DMS53 treated with DMSO at 0.1 percent for 48 hours (cell line): ENCODE measurements around the gene RASSF8.

Experiments used
- DNase-seq: peaks from one replicate; lab custom pipeline; 2025; ENCODE audit not compliant: unreplicated experiment; lab: John Stamatoyannopoulos, UW

RASSF8 gene

DNA sequence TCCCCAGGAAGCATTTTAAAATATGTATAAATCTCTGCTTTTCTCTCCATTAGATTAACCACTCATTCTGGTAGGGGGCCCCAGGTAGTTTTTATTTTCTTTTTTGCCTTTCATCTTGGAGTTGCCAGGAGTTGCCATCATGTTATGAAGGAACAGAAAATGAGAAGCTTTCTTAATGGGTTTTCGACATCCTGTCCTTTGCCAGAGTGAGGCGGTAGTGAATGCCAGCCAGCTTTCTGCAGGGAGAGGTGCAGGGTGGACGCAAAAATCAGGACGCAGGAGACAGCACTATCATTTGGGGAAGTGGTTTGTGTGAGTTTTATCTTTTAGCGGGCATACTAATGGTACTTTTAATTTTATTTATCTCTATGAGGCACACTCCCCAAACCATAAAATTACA, 1.7 kb downstream of the RASSF8 start:
- DNase-seq = no peak

DNA sequence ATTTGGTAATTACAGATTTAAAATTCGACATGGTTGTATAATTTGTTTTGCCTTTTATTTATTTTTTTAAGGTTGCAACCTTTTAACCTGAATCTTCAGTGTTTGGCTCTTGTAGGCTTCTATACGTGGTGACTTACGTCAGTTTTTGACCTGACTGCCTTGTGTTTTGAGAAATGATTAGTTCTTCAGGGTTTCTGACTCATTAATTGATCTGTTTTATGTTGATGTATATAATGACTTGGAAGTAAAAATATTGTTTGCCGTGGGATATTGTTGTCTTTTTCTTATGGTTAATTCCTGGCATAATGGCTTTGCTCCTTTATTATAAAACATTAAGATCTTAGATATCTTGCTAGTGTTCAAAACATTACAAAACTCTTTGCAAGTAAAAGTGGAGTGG, 2.5 kb downstream of the RASSF8 start:
- no peak for DNase-seq

DNA sequence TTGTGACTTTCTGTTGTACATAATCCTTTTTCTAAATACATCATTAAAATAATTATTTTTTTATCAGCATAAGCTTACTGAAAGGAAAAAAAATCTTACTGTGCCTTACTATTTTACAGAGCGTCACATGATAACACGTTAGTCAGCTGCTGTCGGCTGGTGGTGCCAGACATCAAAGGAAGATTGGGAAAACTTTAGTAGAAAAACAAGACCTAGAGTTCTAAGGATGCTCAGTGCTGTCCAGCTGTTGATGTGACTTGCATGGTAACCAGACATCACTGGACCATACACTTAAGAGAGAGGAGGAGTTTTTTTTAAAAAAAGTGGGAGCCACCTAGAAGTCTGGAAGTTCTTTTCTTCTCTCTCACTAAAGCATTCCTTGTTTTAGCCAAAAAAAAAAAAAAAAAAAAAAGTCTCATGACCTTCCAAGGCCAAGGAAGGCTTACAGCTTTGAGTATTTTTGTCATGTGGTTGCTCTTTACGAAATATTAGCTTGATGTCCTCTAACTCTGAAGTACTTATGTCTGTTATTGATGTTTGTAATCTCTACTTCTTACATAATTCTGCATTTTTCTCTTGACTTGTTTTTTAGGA, 4.5 kb downstream of the RASSF8 start:
- DNase-seq = no peak

DNA sequence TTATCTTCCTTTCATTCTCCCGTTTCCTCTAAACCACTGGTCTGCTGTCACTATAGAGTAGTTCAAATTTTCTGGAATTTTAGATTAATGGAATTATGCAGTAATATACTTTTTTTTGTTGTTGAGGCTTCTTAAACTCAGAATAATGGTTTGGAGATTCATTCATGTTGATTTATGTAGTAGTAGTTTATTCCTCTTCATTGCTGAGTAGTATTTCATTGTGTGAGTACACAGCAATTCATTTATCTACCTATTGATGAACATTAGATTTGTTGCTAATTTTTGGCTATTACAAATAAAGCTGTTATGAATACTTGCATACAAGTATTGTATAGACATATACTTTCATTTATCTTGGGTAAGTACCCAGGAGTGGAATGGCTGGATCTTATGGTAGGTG, 7.2 kb downstream of the RASSF8 start:
- DNase-seq = no peak

DNA sequence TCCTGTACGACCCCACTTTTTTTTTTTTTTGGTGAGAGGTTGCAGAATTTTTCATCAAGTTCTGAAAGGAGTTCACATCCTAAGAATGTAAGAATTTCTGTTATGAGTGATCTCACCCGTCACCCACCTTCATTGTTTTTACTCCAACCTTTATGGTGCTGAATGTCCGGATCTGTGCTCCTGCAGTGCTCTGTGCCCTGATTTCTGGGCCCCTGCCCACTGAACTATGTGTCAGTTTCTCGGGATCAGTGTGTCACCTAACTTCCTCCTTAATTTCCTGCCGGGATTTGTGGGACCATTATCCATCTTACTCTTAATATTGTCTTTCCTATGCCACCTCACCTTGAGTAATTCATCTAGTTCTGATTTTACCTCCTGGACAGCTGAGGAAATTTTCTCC, 11.6 kb downstream of the RASSF8 start:
- no peak for DNase-seq

DNA sequence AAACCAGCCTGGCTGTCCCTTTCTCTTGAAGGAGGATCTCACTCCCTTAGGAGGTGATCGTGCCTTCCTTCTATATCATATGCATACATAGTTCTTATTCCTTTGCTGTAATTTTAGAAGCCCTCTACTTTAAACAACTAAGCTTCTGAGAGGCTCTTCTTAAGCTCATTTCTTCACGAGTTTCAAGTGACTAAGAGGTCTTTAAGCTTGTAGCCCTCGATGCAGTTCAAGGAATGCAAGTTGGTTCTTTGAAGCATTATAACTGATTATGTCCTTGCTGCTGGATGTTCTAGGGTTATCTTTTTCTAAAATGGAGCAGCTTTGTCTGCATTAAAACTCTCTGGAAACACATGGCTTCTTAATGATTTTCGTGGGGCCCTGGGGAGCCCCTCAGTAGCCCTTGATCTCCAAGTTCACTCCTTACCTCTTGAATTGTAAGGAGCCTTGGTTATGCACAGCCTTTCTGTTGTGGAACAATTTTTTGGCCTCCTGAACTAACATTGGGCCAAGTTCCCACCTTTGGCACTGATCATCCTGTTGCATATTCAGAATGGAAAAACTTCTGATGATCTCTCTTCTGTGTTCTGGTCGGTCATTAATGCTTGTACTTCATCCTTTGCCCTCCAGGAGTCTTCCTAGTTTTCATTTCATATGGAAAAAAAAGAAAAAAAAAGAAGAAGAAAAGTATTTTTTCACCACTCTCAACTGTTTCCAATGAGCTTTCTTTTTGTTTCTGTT, 12.6 kb downstream of the RASSF8 start:
- DNase-seq = no peak

DNA sequence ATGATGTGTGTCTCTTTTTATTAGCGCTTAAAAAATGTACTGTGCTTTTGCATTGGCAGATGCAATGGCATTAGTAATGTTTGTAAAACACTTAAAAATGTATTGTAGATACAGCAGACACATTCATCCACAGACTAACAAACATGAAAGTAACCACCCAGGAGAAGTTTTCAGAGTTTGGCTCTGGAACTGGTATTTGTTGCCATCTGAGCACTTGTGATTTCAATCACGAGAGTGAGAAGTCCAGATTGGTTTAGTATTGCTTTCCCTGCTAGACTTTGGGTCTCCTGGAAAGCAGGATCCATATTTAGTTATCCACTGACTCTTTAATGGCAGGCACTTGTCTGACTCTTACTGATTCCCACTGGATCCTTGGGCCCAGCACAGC, 13.2 kb downstream of the RASSF8 start:
- no peak for DNase-seq

DNA sequence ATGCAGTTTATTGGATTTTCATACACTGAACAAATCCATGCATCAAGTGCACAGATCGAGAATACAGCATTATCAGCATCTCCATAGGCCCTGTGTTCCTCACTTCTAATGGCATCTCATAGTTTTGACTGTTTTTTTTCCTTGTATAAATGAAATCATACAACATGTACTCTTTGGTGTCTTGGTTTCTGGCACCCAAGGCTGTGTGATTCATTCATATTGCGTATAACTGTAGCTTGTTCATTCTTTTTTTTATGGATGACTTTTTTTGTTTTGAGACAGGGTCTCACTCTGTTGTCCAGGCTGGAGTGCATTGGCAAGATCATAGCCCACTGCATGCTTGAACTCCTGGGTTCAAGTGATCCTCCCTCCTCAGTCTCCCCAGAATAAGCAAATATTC, 14.3 kb downstream of the RASSF8 start:
- no peak for DNase-seq

DNA sequence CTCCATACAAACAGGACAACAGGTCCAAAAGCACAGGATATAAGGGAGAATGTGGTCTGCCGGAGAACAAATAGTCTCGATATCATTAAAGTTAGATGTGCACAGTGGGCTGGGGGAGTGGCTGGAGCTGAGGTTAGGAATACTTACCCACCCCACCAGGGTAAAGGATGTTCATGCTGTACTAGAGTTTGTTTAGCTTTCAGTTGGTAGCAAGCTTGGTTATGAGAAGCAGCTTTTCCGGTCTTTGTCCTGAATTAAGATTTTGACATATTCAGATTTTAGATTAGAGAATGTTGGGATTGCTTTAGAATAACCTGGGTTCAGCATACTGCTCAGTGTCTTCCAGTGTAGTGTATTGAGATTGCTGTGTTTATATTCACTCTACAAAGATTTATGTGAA, 16.7 kb downstream of the RASSF8 start:
- no peak for DNase-seq

DNA sequence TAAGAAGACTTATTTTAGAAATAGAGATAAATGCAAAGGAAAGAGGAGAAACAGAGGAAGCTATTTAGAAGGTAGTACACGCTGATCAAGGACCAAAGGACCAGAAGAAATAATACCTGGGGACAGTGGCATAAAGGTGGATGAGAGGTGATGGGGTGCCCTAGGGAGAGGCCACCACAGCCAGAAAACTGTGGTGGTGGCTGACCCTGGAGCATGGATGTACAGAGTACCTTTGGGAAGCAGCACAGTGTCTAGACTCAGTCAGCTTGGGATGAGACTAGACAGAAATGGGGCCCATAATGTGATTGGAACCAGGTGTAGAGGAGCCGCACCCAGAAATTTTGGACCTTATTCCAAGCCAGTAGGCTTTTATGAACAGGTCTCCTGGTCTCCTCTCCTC, 17.2 kb downstream of the RASSF8 start:
- no peak for DNase-seq

DNA sequence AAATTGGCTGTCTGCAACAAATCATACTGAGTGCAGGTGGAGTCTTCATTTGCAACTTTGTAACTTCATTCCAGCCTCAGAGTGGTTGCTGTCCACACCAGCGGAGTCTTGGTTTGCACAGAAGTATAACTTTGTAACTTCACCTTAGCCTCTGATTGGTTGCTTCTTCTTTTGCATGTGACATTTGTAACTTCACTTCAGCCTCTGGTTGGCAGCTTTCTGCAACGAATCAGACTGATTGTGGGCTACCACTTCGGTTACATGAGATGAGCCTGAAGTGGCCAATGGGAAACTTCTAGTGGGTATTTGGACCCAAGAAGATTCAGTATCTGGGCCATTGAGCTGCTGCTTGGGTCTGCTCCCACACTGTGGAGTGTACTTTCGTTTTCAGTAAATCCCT, 17.8 kb downstream of the RASSF8 start:
- no peak for DNase-seq

DNA sequence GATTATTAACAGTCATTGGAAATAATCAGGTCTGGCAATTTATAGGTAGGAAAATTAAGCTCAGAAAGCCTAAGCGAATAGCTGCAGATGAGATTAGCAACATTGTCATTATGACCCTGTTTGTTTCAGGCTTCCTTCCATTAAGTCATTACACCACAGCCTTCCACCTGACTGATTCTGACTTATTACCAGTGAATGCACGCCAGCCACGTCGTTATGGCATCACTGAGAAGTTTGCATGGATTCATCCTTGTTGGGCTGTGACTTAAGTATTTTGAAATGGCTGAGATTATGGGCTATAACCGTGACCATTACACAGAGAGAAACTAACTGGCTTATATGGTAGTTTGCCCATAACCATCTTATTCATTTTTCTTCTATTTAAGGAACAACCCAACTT, 18.6 kb downstream of the RASSF8 start:
- no peak for DNase-seq

DNA sequence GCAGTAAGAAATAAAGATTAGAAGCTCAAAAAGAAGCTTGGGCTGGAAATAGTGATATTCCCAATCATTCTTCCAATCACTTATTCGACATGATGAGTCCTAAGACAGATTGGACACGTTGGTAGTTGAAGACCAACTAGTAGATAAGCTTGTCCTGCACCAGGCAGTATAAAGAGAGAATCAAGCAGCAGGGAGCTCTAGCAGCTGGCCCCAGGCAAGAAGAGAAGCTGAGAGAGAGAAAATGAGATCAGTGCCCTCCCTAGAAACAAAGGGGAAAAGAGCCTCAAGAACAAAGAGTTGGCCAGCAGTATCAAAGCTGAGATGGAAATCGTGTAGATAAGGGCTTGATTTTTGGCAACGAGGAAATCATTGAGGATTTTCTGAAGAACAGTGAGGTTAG, 20.6 kb downstream of the RASSF8 start:
- DNase-seq = no peak

DNA sequence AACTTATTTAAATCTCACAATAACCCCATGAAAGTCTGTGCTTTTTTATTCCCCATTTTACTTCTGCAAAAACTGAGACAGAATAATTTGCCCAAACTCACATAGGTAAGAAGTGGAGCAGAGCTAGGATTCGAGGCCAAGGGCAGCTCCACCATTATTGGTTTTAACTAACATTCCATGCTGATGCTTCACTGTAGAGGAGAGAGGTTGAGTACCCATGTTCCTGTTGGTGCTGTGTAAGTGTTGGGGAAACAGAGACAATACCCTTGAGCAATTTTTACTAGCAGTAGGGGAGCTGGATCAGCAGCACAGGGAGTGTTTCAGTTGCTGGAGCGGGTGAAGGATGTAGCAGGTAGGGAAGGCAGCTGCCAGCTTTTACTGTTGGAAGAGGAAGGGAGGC, 21.1 kb downstream of the RASSF8 start:
- no peak for DNase-seq

DNA sequence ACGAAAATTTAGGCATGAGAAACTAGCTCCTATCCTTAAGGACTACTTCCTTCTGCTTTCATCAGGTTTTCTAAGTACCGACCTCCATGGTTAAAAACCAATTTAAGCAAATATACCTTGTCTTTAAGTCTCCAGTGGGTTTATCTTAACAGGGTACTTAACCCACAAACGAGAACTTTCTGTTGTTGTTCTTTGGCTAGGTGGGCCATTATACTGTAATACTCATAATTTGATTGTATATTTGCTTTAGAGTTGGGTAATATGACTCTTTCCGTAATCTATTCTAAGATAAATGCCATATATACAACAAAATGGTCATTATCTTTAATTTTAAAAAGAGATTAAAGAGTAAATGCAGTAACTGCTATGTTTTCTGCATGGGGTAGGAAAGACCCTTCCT, 21.6 kb downstream of the RASSF8 start:
- no peak for DNase-seq

DNA sequence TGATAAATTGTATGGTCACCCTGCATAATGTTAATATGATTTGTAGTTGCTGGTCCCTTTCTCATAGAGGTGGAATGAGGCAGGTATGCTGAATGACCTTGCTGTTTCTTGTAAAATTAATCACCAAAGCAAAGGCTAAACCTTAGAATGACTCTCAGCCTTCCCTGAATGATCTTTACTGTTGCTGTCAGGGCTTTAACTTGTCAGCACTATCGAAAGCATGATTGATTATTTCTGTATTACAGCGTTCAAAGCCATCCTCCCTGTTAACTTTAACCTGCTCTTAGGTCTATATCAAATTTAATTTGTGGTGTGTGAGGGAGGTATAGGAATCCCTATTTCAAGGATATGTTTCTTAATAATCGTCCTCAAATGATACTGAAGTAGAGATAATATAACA, 23.1 kb downstream of the RASSF8 start:
- DNase-seq = no peak

DNA sequence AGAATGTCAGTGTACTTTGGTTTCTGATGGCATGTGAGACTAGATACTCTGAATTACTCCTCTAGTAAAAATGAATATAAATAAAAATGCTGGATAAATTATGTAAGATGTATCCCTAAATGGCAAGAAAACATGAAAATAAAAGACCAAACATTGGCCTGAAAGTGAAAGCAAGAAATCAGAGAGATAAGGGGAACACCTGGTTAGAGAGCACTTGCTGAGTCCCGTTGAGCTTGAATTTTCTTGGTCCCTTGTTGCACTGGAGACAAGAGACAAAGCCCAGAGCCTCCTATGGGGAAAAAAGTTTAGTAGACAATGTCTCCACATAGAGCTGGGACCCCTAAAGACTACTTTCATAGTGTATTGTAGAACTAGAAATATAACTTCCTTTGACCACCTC, 23.9 kb downstream of the RASSF8 start:
- no peak for DNase-seq

DNA sequence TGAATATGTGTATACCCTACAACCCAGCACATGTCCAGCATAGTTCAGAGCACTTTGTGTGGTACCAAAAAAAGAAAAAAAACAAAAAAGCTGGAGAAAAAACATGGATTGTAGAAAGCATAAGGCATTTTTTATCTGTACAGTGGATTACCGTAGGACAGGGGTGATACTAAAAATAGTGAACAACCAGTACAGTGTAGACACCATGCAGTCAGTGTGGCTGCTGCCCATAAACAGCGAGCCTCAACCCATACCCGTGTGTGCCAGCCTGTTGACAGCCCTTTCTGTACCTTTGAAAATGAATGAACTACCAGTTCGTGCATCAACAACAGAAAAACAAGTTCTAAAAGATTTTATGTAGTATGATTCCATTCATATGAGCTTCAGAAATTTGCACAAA, 25.1 kb downstream of the RASSF8 start:
- DNase-seq = no peak

DNA sequence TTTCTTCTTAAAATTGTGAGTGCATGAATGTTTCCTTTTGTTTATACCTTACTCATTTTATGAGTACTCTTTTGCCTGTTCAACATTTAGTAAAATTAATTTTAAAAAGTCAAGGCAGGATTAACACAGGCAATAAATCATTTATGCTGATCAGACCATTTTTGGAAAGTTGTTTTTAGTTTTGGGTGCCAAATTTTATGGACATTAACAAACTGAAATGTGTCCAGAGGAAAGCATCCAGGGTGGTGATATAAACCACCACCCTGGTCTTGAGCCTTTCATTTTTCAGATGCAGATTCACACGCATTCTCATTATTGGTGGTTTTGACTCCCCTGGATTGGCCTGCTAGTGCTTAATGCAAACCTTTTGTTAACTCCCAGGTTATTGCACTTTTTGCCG, 26.3 kb downstream of the RASSF8 start:
- DNase-seq = no peak

DNA sequence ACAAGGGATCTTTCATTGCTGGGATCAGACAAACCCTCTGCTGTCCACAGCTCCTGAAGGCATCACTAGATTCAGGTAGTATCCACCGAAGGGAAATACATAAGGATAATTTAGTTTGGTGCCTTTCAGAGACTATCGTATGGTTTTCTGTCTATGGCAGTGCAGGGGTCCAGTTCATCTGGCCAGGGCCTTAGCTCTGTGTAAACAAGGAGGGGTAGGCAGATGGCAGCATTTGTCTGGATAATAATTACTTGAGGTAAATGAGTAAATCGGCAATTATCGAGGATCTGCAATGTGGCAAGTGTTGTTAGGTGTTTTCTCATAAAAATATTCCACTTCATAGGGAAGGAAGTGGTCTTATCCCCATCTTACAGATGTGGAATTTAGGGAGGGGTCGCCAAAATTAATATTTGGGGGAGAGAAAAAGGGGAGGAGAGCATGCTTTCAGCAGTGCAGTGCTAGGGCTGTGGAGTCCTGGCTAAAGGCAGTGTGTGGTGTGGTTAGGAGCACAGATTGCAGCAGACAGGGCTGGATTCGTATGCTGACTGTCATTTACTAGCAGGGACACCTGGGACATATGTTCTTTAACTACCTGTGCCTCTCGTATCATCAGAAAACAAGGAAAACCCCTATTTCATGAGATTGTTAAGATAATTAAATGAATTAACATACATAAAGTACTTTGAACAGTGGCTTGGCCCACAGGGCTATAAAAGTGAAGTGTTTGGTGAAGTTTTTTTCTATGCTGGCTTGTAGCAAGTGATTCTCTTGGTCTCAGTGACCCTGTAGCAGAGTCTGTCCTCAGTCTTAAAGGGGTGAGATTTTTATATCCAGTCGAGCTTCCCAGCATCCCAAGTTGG, 27.1 kb downstream of the RASSF8 start:
- DNase-seq = no peak

DNA sequence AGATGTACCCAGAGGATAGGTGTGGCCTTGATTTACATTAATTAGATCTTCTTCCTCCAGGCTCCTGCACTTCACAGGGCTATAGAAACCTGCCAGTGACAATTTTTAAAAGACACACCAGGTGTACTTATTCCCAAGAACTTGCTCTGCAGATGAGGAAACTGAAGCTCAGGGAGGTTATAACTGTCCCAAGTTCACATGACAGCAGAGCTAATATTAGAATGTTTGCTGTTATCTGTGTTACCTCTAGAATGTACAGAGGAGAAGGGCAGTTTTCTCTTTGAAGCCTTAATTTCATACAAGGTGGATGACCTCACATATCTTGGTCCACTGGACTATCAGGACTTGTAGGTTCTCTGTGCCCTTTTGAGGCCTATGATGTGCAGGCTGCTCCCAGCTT, 27.7 kb downstream of the RASSF8 start:
- DNase-seq = no peak

DNA sequence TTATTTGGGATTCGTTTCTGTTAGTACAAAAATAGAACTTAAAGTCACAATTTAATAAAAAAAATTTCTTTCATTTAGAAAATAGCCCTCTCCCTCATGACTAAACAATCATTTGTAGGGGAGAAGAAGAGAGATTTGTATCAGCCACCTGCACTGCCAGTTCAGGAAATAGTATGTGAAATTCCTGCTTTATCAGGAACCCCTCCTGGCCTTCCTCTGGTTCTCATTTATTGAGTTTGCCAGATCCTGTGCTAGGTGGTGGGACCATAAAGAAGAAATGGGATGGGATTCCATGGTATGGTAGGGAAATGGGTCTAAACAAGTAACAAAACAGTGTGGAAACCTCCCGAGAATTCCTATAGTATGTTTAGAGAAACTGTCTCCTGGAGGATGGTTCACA, 30.0 kb downstream of the RASSF8 start:
- DNase-seq = no peak
